GM11168 (cell line): ENCODE data around the gene ABCA4.

Source experiments
- in situ Hi-C: fragments of 300-500 bp; cut with MboI; formaldehyde crosslinking; loops from one replicate; pipeline ENCODE4 v1.12.0; 2022; ENCODE audit warnings: low sequenced_read_pairs; ENCODE audit not compliant: unreplicated experiment

The ABCA4 gene

GRCh38 chr1:94061513-94062443, 59.2 kb downstream of the ABCA4 start:
- in situ Hi-C loops, result loop anchor here (5.0 to 25.0 kb wide), 3 partner anchors 271 to 751 kb away; partner anchors contain the start of gene SLC44A3

GRCh38 chr1:94060720-94061119, 60.2 kb downstream of the ABCA4 start:
- in situ Hi-C loops, result loop anchor here (5.0 to 25.0 kb wide), 3 partner anchors 272 to 752 kb away; partner anchors contain the start of gene SLC44A3

GRCh38 chr1:94058766-94059165, 62.2 kb downstream of the ABCA4 start:
- in situ Hi-C loops, result loop anchor here (25.0 kb wide), 2 partner anchors 404 to 754 kb away; partner anchors contain the start of gene SLC44A3

- in situ Hi-C loops, result loop anchor here (25.0 kb wide), 2 partner anchors 405 to 755 kb away; partner anchors contain the start of gene SLC44A3
Measured at GRCh38 chr1:94056996-94057395, 64.0 kb downstream of the ABCA4 start.

GRCh38 chr1:94056171-94056570, 64.8 kb downstream of the ABCA4 start:
- in situ Hi-C loops, result loop anchor here (25.0 kb wide), 2 partner anchors 406 to 756 kb away; partner anchors contain the start of gene SLC44A3

- in situ Hi-C loops, result loop anchor here (25.0 kb wide), 2 partner anchors 407 to 757 kb away; partner anchors contain the start of gene SLC44A3
Measured at GRCh38 chr1:94055459-94056122, 65.4 kb downstream of the ABCA4 start.

GRCh38 chr1:94050675-94051074, 70.3 kb downstream of the ABCA4 start:
- in situ Hi-C loops, result loop anchor here (25.0 kb wide), 2 partner anchors 412 to 762 kb away; partner anchors contain the start of gene SLC44A3

- in situ Hi-C loops, result loop anchor here (25.0 kb wide), 2 partner anchors 412 to 762 kb away; partner anchors contain the start of gene SLC44A3
Measured at GRCh38 chr1:94050254-94050653, 70.7 kb downstream of the ABCA4 start.

- in situ Hi-C loops, result loop anchor here (25.0 kb wide), 2 partner anchors 413 to 763 kb away; partner anchors contain the start of gene SLC44A3
Measured at GRCh38 chr1:94049791-94050190, 71.2 kb downstream of the ABCA4 start.

- in situ Hi-C loops, result no loop called here
Measured at GRCh38 chr1:94048413-94049164, 72.4 kb downstream of the ABCA4 start.

GRCh38 chr1:94047949-94048348, 73.0 kb downstream of the ABCA4 start:
- in situ Hi-C loops, result no loop called here

- in situ Hi-C loops, result no loop called here
Measured at GRCh38 chr1:94045465-94046056, 75.4 kb downstream of the ABCA4 start.

GRCh38 chr1:94044891-94045290, 76.1 kb downstream of the ABCA4 start:
- in situ Hi-C loops, result no loop called here

- in situ Hi-C loops, result no loop called here
Measured at GRCh38 chr1:94044290-94044790, 76.6 kb downstream of the ABCA4 start.

GRCh38 chr1:94043738-94044289, 77.1 kb downstream of the ABCA4 start:
- in situ Hi-C loops, result no loop called here

GRCh38 chr1:94042388-94042787, 78.6 kb downstream of the ABCA4 start:
- in situ Hi-C loops, result no loop called here

GRCh38 chr1:94039871-94040569, 80.9 kb downstream of the ABCA4 start:
- in situ Hi-C loops, result no loop called here

- in situ Hi-C loops, result no loop called here
Measured at GRCh38 chr1:94039514-94039870, 81.5 kb downstream of the ABCA4 start.
